WTC11 (cell line): ENCODE results near the gene GFM2. TPM values are rescaled to one million over a fixed set of nuclear protein-coding genes. Genes with fewer than 3 reads are reported as not detected.

Experiments
- ATAC-seq: fragments of 200-7000 bp; cut with Tn5 transposase; 2 replicates; pipeline ENCODE4 v1.10.0; 2021; ENCODE audit warnings: mild to moderate bottlenecking, moderate library complexity
- CTCF ChIA-PET: fragments of 300-600 bp; sonication (Branson Sonifier 250); formaldehyde crosslinking; loops from one replicate; lab custom pipeline; 2021; ENCODE audit warnings: antibody characterized with exemption; lab: Charles Lee
- POLR2A ChIA-PET: fragments of 350-600 bp; sonication (Branson Sonifier 250); formaldehyde crosslinking; loops from one replicate; lab custom pipeline; 2021; ENCODE audit warnings: antibody characterized with exemption; lab: Charles Lee
- DNase-seq: peaks from one replicate; pipeline ENCODE4 v3.0.0; 2021; ENCODE audit warnings: low spot score
- H3K27ac Mint-ChIP-seq: 2 replicates; pipeline ENCODE4 v1.8.0; 2021; ENCODE audit warnings: mixed read lengths
- H3K27me3 Mint-ChIP-seq: 2 replicates; pipeline ENCODE4 v1.8.0; 2021; ENCODE audit warnings: low read depth, mild to moderate bottlenecking, moderate library complexity, mixed read lengths
- H3K36me3 Mint-ChIP-seq: 2 replicates; pipeline ENCODE4 v1.8.0; 2021; ENCODE audit warnings: mixed read lengths
- H3K4me1 Mint-ChIP-seq: 2 replicates; pipeline ENCODE4 v1.8.0; 2022; ENCODE audit warnings: mixed read lengths
- H3K4me3 Mint-ChIP-seq: 2 replicates; pipeline ENCODE4 v1.8.0; 2021; ENCODE audit warnings: mild to moderate bottlenecking, moderate library complexity, mixed read lengths
- H3K9me3 Mint-ChIP-seq: 2 replicates; pipeline ENCODE4 v1.8.0; 2021; ENCODE audit warnings: mixed read lengths
- CREB1 ChIP-seq: sonication (generic); formaldehyde crosslinking; IDR thresholded peaks from 2 replicates; pipeline ENCODE4 v1.8.0; 2023; ENCODE audit warnings: mild to moderate bottlenecking, missing genetic modification reagents
- CREM ChIP-seq: sonication (generic); formaldehyde crosslinking; IDR thresholded peaks from 2 replicates; pipeline ENCODE4 v1.8.1; 2022; ENCODE audit warnings: mild to moderate bottlenecking, missing genetic modification reagents, moderate library complexity
- EMX1 ChIP-seq: fragments of 250-450 bp; sonication (Bioruptor Pico); IDR thresholded peaks from 2 replicates; pipeline ENCODE4 v1.8.0; 2021; ENCODE audit warnings: mild to moderate bottlenecking
- GABPB1 ChIP-seq: sonication (generic); formaldehyde crosslinking; IDR thresholded peaks from 2 replicates; pipeline ENCODE4 v1.8.1; 2023; ENCODE audit warnings: mild to moderate bottlenecking, missing genetic modification reagents
- GRHL2 ChIP-seq: fragments of 250-450 bp; sonication (Bioruptor Pico); IDR thresholded peaks from 2 replicates; pipeline ENCODE4 v1.8.0; 2022; ENCODE audit warnings: mild to moderate bottlenecking, moderate library complexity; ENCODE audit not compliant: insufficient replicate concordance, severe bottlenecking
- NFATC4 ChIP-seq: fragments of 250-450 bp; sonication (Bioruptor Pico); IDR thresholded peaks from 2 replicates; pipeline ENCODE4 v1.9.0; 2021; ENCODE audit warnings: mild to moderate bottlenecking
- ZNF263 ChIP-seq: sonication (generic); formaldehyde crosslinking; IDR thresholded peaks from 2 replicates; pipeline ENCODE4 v1.8.1; 2022; ENCODE audit warnings: low read depth, mild to moderate bottlenecking, moderate library complexity, missing genetic modification reagents
- total RNA-seq: library from RNA; stranded (reverse); gene quantifications from 3 replicates; pipeline ENCODE4 v1.2.3, GENCODE V29; 2021
- TF ChIP-seq, protein P1 (sequence below): sonication (generic); formaldehyde crosslinking; IDR thresholded peaks from 2 replicates; pipeline ENCODE4 v1.8.0; 2023; ENCODE audit warnings: missing genetic modification reagents, mild to moderate bottlenecking, borderline replicate concordance
- TF ChIP-seq, protein P2 (sequence below): sonication (generic); formaldehyde crosslinking; IDR thresholded peaks from 2 replicates; pipeline ENCODE4 v1.8.0; 2023; ENCODE audit warnings: mild to moderate bottlenecking, missing genetic modification reagents
- TF ChIP-seq, protein P3 (sequence below): fragments of 250-450 bp; sonication (Bioruptor Pico); IDR thresholded peaks from 2 replicates; pipeline ENCODE4 v1.9.0; 2021; ENCODE audit warnings: mild to moderate bottlenecking
- TF ChIP-seq, protein P4 (sequence below): sonication (generic); formaldehyde crosslinking; IDR thresholded peaks from 2 replicates; pipeline ENCODE4 v1.8.0; 2022; ENCODE audit warnings: mild to moderate bottlenecking, missing genetic modification reagents
- TF ChIP-seq, protein P5 (sequence below): sonication (generic); formaldehyde crosslinking; IDR thresholded peaks from 2 replicates; pipeline ENCODE4 v1.8.0; 2022; ENCODE audit warnings: mild to moderate bottlenecking, missing genetic modification reagents
- TF ChIP-seq, protein P6 (sequence below): sonication (generic); formaldehyde crosslinking; IDR thresholded peaks from 2 replicates; pipeline ENCODE4 v1.8.1; 2023; ENCODE audit warnings: mild to moderate bottlenecking, moderate library complexity, missing genetic modification reagents
- TF ChIP-seq, protein P7 (sequence below): sonication (generic); formaldehyde crosslinking; IDR thresholded peaks from 2 replicates; pipeline ENCODE4 v1.8.1; 2023; ENCODE audit warnings: mild to moderate bottlenecking, missing genetic modification reagents

GFM2 gene
- total RNA-seq, 1 experiment from 2014 or later = 31.6 TPM

DNA sequence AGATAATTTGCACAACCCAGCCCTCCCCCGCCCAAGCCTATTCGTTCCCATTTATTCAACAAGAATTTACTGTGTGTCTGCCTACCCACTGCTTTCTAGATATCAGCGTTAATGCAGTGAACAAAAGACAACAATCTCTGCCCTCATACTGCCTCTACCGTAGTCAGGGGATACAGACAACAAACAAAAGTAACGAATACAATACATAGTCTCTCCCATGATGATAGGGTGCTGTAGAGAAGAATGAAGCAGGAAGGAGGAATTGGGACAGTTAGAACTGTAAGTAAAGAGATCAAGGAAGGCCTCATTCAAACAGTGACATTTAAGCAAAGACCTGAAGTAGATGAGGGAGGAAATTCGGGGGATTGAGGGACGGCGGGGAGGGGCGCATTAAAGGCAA lies 1.7 kb downstream of the GFM2 start:
- ChIA-PET POLR2A (no interaction called here), CTCF (interaction anchor here (0.6 kb wide), 1 partner anchor 1911 kb away, joined by 3 read pairs; no protein-coding TSS in a partner anchor)
- H3K9me3 Mint-ChIP-seq = no peaks in the 10 kb centered on the region
- peaks cover 12% of the 10 kb centered on the region for H3K36me3 Mint-ChIP-seq
- peak overlapping the region; percentile 100 for H3K4me3 Mint-ChIP-seq
- TF ChIP-seq, protein P1, sequence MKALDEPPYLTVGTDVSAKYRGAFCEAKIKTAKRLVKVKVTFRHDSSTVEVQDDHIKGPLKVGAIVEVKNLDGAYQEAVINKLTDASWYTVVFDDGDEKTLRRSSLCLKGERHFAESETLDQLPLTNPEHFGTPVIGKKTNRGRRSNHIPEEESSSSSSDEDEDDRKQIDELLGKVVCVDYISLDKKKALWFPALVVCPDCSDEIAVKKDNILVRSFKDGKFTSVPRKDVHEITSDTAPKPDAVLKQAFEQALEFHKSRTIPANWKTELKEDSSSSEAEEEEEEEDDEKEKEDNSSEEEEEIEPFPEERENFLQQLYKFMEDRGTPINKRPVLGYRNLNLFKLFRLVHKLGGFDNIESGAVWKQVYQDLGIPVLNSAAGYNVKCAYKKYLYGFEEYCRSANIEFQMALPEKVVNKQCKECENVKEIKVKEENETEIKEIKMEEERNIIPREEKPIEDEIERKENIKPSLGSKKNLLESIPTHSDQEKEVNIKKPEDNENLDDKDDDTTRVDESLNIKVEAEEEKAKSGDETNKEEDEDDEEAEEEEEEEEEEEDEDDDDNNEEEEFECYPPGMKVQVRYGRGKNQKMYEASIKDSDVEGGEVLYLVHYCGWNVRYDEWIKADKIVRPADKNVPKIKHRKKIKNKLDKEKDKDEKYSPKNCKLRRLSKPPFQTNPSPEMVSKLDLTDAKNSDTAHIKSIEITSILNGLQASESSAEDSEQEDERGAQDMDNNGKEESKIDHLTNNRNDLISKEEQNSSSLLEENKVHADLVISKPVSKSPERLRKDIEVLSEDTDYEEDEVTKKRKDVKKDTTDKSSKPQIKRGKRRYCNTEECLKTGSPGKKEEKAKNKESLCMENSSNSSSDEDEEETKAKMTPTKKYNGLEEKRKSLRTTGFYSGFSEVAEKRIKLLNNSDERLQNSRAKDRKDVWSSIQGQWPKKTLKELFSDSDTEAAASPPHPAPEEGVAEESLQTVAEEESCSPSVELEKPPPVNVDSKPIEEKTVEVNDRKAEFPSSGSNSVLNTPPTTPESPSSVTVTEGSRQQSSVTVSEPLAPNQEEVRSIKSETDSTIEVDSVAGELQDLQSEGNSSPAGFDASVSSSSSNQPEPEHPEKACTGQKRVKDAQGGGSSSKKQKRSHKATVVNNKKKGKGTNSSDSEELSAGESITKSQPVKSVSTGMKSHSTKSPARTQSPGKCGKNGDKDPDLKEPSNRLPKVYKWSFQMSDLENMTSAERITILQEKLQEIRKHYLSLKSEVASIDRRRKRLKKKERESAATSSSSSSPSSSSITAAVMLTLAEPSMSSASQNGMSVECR (CRISPR knock-in tag) = no peak
- TF ChIP-seq CREM (no peak), GABPB1 (CRISPR knock-in tag) (no peak), ZNF263 (no peak), GRHL2 (CRISPR knock-in tag) (no peak), EMX1 (CRISPR knock-in tag) (no peak), NFATC4 (CRISPR knock-in tag) (no peak)
- TF ChIP-seq, protein P2, sequence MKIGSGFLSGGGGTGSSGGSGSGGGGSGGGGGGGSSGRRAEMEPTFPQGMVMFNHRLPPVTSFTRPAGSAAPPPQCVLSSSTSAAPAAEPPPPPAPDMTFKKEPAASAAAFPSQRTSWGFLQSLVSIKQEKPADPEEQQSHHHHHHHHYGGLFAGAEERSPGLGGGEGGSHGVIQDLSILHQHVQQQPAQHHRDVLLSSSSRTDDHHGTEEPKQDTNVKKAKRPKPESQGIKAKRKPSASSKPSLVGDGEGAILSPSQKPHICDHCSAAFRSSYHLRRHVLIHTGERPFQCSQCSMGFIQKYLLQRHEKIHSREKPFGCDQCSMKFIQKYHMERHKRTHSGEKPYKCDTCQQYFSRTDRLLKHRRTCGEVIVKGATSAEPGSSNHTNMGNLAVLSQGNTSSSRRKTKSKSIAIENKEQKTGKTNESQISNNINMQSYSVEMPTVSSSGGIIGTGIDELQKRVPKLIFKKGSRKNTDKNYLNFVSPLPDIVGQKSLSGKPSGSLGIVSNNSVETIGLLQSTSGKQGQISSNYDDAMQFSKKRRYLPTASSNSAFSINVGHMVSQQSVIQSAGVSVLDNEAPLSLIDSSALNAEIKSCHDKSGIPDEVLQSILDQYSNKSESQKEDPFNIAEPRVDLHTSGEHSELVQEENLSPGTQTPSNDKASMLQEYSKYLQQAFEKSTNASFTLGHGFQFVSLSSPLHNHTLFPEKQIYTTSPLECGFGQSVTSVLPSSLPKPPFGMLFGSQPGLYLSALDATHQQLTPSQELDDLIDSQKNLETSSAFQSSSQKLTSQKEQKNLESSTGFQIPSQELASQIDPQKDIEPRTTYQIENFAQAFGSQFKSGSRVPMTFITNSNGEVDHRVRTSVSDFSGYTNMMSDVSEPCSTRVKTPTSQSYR (CRISPR knock-in tag) = no peak
- TF ChIP-seq, protein P3, sequence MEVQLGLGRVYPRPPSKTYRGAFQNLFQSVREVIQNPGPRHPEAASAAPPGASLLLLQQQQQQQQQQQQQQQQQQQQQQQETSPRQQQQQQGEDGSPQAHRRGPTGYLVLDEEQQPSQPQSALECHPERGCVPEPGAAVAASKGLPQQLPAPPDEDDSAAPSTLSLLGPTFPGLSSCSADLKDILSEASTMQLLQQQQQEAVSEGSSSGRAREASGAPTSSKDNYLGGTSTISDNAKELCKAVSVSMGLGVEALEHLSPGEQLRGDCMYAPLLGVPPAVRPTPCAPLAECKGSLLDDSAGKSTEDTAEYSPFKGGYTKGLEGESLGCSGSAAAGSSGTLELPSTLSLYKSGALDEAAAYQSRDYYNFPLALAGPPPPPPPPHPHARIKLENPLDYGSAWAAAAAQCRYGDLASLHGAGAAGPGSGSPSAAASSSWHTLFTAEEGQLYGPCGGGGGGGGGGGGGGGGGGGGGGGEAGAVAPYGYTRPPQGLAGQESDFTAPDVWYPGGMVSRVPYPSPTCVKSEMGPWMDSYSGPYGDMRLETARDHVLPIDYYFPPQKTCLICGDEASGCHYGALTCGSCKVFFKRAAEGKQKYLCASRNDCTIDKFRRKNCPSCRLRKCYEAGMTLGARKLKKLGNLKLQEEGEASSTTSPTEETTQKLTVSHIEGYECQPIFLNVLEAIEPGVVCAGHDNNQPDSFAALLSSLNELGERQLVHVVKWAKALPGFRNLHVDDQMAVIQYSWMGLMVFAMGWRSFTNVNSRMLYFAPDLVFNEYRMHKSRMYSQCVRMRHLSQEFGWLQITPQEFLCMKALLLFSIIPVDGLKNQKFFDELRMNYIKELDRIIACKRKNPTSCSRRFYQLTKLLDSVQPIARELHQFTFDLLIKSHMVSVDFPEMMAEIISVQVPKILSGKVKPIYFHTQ (CRISPR knock-in tag) = no peak
- TF ChIP-seq, protein P4, sequence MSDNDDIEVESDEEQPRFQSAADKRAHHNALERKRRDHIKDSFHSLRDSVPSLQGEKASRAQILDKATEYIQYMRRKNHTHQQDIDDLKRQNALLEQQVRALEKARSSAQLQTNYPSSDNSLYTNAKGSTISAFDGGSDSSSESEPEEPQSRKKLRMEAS (CRISPR knock-in tag) = no peak
- no peak for DNase-seq
- peak overlapping the region; percentile 73 for H3K27ac Mint-ChIP-seq
- no peak for ATAC-seq
- H3K4me1 Mint-ChIP-seq = peaks cover 16% of the 10 kb centered on the region
- H3K27me3 Mint-ChIP-seq = no peaks in the 10 kb centered on the region

DNA sequence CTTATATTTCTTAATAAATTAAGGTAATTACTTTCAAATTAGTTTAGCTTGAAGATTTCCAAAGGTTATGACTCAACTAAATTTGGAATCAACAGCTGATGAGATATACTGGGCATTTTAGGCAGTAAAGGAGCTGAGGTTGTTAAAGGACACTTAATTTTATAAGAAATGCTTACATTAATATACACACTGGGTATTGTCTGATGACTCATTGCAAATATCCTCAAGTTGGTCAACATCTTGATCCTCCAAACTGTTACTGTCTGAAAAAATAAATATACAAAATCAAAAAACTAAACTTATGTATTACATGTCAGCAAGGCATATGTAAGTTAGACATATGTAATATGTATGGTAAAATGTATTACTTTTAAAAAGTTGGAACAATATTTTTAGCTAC lies 3.4 kb downstream of the GFM2 start:
- Mint-ChIP-seq H3K27ac (no peak overlapping the region), H3K4me1 (peaks cover 16% of the 10 kb centered on the region), H3K36me3 (peaks cover 9% of the 10 kb centered on the region), H3K4me3 (no peak overlapping the region), H3K9me3 (no peaks in the 10 kb centered on the region), H3K27me3 (no peaks in the 10 kb centered on the region)
- CTCF ChIA-PET = no interaction called here
- ATAC-seq (no peak), DNase-seq (no peak)
- POLR2A ChIA-PET = interaction anchor here (0.5 kb wide), 1 partner anchor 897 kb away, joined by 3 read pairs; no protein-coding TSS in a partner anchor
- TF ChIP-seq, protein P1 (CRISPR knock-in tag) = no peak
- TF ChIP-seq, protein P5, sequence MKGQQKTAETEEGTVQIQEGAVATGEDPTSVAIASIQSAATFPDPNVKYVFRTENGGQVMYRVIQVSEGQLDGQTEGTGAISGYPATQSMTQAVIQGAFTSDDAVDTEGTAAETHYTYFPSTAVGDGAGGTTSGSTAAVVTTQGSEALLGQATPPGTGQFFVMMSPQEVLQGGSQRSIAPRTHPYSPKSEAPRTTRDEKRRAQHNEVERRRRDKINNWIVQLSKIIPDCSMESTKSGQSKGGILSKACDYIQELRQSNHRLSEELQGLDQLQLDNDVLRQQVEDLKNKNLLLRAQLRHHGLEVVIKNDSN (CRISPR knock-in tag) = no peak
- no peak for TF ChIP-seq CREB1 (CRISPR knock-in tag)
- TF ChIP-seq, protein P6, sequence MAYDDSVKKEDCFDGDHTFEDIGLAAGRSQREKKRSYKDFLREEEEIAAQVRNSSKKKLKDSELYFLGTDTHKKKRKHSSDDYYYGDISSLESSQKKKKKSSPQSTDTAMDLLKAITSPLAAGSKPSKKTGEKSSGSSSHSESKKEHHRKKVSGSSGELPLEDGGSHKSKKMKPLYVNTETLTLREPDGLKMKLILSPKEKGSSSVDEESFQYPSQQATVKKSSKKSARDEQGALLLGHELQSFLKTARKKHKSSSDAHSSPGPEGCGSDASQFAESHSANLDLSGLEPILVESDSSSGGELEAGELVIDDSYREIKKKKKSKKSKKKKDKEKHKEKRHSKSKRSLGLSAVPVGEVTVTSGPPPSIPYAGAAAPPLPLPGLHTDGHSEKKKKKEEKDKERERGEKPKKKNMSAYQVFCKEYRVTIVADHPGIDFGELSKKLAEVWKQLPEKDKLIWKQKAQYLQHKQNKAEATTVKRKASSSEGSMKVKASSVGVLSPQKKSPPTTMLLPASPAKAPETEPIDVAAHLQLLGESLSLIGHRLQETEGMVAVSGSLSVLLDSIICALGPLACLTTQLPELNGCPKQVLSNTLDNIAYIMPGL (CRISPR knock-in tag) = no peak
- TF ChIP-seq, protein P4 (CRISPR knock-in tag) = no peak
- TF ChIP-seq, protein P7, sequence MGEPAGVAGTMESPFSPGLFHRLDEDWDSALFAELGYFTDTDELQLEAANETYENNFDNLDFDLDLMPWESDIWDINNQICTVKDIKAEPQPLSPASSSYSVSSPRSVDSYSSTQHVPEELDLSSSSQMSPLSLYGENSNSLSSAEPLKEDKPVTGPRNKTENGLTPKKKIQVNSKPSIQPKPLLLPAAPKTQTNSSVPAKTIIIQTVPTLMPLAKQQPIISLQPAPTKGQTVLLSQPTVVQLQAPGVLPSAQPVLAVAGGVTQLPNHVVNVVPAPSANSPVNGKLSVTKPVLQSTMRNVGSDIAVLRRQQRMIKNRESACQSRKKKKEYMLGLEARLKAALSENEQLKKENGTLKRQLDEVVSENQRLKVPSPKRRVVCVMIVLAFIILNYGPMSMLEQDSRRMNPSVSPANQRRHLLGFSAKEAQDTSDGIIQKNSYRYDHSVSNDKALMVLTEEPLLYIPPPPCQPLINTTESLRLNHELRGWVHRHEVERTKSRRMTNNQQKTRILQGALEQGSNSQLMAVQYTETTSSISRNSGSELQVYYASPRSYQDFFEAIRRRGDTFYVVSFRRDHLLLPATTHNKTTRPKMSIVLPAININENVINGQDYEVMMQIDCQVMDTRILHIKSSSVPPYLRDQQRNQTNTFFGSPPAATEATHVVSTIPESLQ (CRISPR knock-in tag) = no peak
